Glomerular visceral epithelial cell (primary cell): Measurements from ENCODE around the gene FADS2.

Experiments used
- DNase-seq: peaks from one replicate; pipeline ENCODE4 v3.0.0-alpha.2; 2016; ENCODE audit errors: extremely low spot score

The FADS2 gene

DNA sequence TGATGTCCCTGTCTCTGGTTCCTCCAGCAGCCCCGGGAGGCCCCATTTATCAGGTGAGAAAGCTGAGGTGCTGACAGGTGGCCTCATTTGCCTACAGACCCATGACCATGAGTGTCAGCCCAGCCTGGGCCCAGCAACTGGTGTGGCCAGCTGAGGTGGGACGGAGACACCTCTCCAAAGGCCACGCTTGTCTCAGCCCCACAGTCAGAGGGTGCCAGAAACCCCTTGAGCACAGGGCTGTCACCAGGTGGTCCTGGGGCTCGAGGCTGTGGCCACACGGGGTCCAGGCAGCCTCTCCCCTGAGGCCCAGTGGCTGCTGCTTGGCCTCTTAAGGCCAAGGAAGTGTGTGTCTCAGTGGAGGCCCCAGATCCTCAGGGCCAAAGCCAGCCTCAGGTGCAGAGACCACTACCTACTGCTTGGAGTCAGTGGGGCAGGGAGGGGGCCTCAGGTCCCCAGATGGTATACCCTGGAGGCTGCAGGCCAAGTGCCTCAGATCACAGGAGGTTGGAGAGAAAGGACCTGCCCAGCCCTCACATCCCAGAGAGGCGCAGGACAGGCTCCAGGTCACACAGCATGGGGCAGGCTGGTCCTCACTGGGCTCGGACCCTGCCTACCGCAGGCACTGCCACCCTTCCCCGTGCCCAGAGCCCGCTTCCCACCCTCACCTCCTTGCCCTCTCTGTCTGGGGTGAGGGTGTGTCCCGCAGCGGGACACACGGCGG is 77.9 kb downstream of the FADS2 start:
- no peak for DNase-seq

DNA sequence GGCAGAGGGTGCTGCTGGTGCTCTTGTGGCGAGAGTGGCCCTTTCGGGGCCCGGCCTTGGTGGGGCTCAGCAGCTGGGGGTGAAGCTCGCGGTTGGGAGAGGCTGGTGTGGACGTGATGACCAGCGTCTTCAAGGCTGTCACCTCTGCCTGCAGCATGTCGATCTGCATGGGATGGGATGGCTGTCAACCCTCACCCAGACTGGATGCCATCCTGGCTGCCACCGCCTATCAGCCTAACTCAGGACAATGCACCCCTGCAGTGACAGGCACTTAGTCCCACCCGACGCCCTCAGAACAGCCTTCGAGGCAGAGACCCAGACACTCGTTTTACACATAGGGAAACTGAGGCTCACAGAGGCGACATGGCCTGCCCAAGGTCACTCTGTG is 78.4 kb downstream of the FADS2 start:
- DNase-seq = no peak

DNA sequence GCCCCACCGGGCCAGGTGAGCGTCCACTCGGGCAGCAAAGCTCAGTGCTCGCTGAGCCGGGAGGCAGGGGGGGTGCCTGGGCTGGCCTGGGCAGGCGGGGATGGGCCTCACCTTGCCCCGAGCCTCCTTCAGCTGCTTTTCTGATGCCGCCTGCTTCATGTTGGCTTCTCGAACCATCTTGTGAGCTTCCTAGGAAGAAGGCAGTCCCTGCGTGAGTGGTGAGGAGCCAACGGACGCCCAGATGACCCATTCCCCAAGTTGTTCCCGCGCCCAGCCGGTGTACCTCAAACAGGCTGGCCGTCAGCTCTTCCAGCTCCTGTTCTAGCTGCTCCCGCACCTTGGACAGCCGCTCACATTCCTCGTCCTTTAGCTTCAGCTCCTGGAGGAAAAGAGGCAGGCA is 79.2 kb downstream of the FADS2 start:
- DNase-seq = no peak

DNA sequence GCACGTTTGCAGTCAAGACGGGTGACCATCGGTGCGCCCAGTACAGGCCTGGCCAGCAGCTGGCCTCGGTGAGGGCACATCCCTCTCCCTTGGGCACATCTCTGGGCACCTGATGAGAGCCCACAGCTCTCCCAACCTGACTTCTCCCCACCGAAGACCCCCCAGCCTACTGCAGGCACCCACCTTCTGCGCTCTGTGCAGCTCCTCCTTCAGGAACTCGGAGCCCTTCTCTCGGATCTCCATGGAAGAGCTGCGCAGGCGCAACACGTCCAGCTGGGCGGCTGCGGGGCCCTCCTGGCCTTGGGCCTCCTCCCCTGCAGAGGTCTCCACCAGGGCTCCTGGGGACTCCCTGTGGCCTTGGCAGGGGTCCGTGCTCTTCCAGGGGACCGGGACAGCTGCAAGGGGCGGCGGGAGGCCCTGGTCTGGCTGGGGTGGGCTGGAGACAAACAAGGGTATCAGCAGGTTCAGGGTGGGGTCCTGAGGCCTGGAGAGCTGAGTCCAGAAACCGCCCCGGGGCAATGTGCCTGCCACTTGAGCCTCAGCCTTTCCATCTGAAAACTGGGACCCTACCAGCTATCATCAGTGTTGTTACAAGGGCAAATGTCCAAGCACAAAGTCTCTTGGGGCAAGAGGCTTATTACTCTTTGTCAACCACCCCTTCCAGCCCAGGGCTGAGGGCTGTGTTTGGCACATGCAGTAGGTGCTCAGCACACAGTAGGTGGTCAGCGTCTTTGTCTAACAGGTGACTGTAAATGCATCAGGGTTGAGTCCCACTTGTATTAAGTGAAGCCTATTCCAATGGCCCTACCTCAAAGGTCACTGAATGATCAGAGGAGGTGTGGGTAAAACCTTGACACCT is 80.0 kb downstream of the FADS2 start:
- no peak for DNase-seq

DNA sequence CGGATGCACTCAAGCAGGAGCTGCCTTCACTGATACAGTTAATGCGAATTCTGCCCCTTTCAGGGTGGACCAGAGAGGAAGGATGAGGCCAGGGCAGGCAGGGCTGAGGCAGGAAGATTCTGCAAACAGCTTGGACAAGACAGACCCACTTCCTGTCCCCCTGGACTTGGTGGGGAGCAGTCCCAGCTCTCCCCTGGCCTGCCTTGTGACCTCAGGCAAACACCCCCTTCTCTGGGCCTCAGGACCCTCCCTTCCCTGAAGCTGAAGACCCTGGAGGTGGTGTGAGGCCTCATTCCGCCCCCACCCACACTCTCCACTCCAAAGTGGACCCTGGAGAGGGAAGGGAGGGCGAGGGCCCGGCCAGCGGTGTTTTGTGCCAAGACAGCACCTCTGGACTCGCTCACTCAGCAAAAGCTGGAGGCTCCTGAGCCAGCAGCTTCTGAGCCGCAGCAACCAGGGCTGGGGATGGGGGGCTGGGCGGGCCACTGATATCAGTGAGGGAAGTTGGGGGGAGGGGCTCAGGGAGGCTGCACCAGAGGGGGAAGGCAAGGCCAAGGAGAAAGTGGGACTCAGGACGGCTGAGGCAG is 80.7 kb downstream of the FADS2 start:
- DNase-seq = no peak

DNA sequence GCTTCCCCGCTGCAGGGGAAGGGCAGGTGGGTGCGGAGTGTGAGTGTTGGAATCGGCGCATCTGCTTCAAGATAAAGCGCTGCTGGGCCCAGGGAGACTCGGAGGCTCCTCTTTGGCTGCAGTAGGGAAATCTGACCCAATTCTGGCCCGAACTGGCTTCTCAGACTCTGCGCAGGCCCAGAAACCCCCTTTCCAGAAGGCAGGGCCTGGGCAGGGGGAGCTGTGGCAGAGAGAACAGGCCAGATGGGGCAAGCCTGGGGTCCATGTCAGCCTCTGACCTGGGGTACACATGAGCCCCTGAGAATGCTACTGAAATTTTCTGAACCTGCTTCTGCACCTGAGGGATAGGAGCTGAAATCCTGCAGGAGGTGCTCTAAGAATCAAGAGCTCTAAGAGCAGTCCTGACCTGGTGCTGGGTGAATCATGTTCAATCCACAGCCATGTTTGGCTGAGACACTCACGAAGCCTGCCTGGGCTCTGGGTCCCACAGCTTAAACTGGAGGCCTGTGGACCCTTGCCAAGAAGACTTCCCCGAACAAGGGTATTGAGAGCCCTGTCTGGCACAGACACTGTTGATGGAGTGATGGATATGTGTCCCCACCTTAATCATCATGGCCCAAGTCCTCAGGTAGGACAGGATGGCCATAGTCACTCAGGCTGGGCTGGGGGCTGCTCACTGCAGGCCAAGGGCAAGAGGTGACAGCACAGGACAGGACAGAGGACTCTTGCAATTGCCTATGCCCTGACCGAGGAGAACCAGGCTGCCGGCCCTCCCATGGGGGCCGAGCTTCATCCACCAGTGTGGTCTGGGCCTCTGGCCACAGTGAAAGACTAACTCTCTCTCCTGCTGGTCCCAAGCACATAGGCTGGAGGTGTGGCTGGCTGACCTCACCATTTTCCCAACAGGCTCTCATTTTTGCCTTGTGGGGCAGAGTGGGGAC is 82.4 kb downstream of the FADS2 start:
- no peak for DNase-seq

DNA sequence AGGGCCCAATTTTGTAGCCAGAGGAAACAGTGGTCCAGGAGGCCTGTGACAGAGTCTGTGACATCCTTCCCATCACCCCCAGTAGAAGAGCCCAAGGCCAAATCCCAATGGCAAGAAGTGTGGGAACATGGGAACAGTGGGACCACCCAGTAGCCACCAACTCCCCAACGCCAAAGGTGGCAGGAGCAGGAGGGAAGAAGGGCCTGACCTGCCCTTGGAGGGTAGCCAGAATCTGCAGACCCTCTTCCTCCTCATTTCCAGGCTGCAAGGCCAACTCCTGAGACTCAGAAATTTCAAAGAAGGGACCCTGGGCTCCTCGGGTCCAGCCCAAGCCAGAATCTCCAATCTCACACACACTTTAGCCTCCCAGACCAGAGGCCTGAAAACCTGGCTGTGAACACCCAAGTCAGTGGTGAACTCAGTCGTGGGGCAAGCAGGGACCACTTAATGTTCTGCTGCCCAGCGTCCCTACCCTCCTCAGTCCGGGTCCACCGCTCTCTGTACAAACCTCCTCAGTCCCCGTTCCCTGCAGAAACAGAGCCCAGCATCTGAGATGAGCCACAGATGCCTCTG is 83.1 kb downstream of the FADS2 start:
- DNase-seq = no peak

DNA sequence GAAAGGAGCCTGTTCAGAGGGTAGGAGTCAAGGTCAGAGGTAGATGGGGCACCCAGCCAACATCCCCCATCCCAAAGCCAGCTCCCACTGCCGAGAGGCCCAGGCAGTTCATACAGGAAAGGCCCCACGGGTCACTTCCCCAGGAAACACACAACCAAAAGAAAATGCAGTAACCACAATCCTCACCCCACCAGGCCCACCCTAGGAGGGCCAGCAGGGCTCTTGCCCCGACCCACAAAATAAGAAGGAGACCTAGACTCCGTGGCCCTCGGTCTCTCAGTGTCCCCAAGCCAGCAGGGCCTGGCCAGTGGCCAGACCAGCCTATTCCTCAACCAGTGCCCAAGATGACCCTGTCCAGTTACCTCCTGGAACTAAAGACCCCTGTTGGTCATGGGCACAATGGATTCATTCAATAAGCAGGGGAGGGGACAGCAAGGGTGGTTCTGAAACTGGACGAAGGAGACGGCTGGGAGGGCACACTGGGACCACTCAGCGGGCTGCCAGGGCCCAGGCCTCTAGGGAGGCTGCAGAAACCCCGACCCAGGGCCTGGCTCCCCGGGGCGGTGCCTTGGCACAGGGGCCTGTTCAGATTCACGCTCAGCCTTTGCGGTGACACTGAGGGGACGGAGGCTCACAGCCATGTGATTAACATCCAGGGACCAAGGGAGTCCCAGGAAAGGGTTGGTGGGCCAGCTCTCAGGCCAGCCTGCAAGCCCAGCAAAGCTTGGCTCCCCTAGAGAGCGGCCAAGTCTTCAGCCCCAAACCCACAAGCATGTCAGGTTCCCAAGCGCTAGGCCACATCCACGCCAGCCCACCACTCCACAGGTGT is 83.8 kb downstream of the FADS2 start:
- DNase-seq = no peak

DNA sequence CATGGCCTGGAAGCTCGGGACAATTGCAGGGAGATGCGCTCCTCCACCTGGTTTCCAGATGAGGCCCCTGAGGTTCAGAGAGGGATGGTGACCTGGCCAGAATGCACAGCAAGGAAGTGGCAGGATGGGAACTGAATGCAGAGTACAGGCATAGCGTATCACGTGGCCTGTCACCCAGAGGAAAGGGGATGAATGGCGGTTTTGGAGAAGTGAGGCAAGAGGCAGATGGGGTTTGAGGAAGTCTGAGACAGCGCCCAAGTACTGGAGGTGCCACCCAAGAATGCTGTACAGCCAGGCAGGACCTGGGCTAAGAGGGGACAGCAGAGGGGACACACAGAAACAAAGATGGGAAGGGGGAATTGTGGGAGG is 84.4 kb downstream of the FADS2 start:
- no peak for DNase-seq

DNA sequence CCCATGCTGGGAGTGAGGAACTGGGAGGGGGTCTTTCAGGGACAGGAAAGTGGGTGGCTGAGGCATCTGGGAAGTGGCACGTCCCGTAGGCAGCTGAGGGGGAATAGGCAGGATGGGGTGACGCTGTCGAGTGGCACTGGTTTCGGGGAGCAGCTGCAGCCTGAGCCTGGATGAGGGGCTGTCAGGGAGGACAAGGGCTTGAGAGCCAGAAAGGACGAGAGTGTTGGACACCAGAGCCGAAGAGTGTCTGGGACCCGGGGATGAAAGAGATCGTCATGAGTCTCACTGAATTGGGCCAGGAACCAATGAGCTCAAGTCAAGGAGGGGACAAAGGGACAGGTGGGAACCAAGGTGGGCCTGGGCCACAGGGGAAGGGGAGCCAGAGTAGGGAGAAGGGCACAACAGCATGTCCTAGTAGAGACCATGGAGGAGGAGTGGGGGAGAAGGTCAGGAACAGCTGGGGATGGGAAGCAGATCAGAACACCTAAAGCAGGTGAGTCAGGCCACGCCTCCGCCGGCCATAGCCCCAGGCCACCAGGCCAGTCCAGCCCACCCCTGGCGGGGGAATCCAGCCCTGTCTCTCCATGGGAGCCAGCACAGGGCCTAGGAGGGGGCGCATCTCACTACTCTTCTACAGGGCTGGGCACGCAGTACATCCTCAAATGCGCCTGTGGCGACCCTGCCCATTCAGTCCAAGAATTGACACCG is 85.0 kb downstream of the FADS2 start:
- DNase-seq = no peak

DNA sequence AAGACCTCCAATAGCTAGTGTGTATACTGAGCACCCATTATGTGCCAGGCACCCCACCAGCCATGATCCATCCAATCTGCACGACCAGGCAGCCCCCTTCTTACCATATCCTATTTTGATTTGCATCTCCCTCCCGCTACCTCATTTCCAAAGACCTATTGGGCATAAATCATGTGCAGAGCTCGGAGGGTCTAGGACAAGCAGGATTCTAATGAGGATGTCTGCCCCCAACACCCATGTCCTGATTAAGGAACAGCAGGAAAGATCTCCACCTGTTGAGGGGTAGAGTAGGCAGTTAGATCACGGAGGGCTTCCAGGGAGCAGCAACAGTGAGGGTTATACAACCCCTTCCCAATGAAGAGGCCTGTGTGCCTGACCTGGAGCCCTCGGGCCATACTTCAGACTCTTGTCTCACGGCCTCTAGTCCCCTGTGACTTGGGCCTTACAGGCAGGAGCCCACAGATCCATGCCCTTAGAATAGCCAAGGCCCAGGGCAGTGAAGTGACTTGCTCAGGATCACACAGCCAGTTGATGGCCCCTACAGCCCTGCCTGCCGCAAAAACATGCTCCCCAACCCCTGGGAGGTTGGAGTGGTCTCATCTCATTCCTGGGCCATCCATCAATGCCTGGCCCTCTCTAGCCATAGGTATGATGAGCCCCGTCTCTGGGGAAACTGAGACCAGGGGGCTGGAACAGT is 85.7 kb downstream of the FADS2 start:
- DNase-seq = no peak

DNA sequence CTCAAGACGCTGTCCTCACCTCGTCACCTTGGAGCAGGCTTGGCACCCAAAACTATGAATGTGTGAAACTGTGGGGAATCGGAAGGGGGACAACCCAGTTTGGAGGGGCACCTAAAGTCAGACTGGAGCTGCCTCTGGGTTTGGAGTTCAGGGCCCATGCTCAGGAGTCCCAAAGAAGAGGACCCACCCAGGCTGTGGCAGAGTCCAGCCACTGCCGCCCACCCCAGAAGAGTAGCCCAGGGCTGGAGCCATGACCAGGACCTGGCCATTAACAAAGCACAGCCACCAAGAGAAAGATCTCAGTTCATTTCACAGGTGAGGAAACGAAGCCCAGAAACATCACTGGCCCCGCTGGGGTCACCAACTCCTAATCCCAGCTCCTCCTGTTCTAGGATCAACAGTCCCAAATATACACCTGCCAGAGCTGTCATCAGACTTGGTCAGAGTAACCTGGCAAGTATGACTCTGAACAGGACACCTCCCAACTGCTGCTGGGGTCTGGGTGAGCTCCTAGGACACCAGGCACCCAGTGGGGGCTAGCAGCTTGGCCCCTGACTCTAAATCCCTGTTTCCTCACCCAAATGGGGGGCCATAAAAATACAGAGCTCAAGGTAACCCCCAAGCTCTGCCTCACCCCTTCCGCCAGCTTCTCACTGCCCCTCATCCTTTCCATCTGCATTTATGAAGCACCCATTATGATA is 86.5 kb downstream of the FADS2 start:
- no peak for DNase-seq

DNA sequence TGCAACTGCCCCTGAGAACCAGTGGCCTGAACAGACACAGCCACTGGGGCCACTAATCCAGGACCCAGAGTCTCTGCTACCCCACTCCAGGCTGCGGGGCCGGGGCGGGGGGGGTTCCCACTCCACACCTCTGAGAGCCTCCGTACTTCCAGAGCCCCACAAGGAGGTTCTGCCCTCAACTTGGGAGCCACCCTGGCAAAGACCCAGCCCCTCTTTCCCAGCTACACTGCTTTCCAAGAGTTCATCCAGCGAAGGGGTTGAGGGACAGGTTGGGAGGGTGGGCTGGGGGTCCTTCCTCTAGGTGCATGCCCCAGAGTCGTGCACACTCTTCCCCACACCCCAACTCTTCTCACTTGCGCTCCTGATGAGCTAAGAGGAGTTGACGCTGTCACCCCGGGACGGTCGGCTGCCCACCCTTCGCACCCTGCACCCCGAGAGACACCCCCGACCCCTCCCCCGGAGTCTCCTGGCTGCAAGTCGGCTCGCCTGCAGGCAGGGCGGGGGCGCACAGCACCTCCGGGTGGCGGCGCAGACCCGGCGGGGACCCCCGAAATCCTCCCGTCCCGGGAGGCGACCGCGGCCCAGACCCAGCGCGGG is 88.7 kb downstream of the FADS2 start:
- no peak for DNase-seq
